MCF 10A (cell line): ENCODE results near the gene COG5. TPM values are rescaled to one million over a fixed set of nuclear protein-coding genes. Genes with fewer than 3 reads are reported as not detected.

ENCODE experiments used
- BruUV-seq: library from RNA; stranded (reverse); fragments of 400-500 nt; replicated peaks from 2 replicates; lab custom pipeline; 2021; lab: Mats Ljungman, UMichigan
- CTCF ChIA-PET: fragments of 300-600 bp; sonication (Branson Sonifier 250); formaldehyde crosslinking; extraction: SDS; loops from one replicate; lab custom pipeline; 2021; ENCODE audit warnings: antibody characterized with exemption, inconsistent platforms; lab: Yijun Ruan, JAX
- POLR2A ChIA-PET: fragments of 300-600, 350-650 bp; sonication (Branson Sonifier 250); formaldehyde crosslinking; extraction: SDS; loops from one replicate; lab custom pipeline; 2020; ENCODE audit warnings: antibody characterized with exemption, inconsistent platforms; lab: Yijun Ruan, JAX
- DNase-seq: peaks from one replicate; pipeline ENCODE4 v3.0.0-alpha.2; 2018; ENCODE audit not compliant: unreplicated experiment
- H3K27ac Mint-ChIP-seq: one replicate; pipeline ENCODE4 v1.8.0; 2022; ENCODE audit warnings: mild to moderate bottlenecking, low read depth, mixed read lengths; ENCODE audit not compliant: unreplicated experiment
- H3K27me3 Mint-ChIP-seq: one replicate; pipeline ENCODE4 v1.8.0; 2022; ENCODE audit warnings: mixed read lengths; ENCODE audit not compliant: insufficient read depth, unreplicated experiment
- H3K36me3 Mint-ChIP-seq: one replicate; pipeline ENCODE4 v1.8.0; 2022; ENCODE audit warnings: mild to moderate bottlenecking, moderate library complexity, mixed read lengths; ENCODE audit not compliant: insufficient read depth, unreplicated experiment
- H3K4me1 Mint-ChIP-seq: one replicate; pipeline ENCODE4 v1.8.0; 2022; ENCODE audit warnings: mixed read lengths; ENCODE audit not compliant: insufficient read depth, unreplicated experiment
- H3K4me3 Mint-ChIP-seq: one replicate; pipeline ENCODE4 v1.8.0; 2022; ENCODE audit warnings: mild to moderate bottlenecking, moderate library complexity, mixed read lengths; ENCODE audit not compliant: unreplicated experiment
- H3K9me3 Mint-ChIP-seq: one replicate; pipeline ENCODE4 v1.8.0; 2022; ENCODE audit warnings: mixed read lengths; ENCODE audit not compliant: unreplicated experiment
- intact Hi-C: fragments of 100-400 bp; cut with micrococcal nuclease; formaldehyde crosslinking; loops from 2 replicates; pipeline ENCODE4 v1.14.1; 2022
- total RNA-seq: library from RNA; stranded (reverse); gene quantifications from 2 replicates; pipeline ENCODE4 v1.2.3, GENCODE V29; 2022
- TF ChIP-seq, protein P1 (sequence below): fragments of 200-600 bp; IDR thresholded peaks from one replicate; pipeline ENCODE4 v1.8.0; 2022; ENCODE audit warnings: antibody characterized with exemption, mild to moderate bottlenecking; ENCODE audit not compliant: unreplicated experiment

COG5 gene
- total RNA-seq, 1 experiment from 2014 or later, result 40.3 TPM

- intact Hi-C loops, result loop anchor here (1.0 to 5.0 kb wide), 3 partner anchors 14 to 161 kb away; partner anchors contain the start of gene CBLL1
- H3K27me3 Mint-ChIP-seq, result no peaks in the 10 kb centered on the region
- CTCF ChIA-PET, result interaction anchor here (0.6 to 1.5 kb wide), 4 partner anchors 18 to 309 kb away, joined by 3 to 4 read pairs (median 3); no protein-coding TSS in a partner anchor
- peak; percentile 7 for DNase-seq
- TF ChIP-seq, protein P1, sequence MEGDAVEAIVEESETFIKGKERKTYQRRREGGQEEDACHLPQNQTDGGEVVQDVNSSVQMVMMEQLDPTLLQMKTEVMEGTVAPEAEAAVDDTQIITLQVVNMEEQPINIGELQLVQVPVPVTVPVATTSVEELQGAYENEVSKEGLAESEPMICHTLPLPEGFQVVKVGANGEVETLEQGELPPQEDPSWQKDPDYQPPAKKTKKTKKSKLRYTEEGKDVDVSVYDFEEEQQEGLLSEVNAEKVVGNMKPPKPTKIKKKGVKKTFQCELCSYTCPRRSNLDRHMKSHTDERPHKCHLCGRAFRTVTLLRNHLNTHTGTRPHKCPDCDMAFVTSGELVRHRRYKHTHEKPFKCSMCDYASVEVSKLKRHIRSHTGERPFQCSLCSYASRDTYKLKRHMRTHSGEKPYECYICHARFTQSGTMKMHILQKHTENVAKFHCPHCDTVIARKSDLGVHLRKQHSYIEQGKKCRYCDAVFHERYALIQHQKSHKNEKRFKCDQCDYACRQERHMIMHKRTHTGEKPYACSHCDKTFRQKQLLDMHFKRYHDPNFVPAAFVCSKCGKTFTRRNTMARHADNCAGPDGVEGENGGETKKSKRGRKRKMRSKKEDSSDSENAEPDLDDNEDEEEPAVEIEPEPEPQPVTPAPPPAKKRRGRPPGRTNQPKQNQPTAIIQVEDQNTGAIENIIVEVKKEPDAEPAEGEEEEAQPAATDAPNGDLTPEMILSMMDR, result no peak
- POLR2A ChIA-PET, result interaction anchor here (0.6 to 6.3 kb wide), 11 partner anchors 9 to 163 kb away, joined by 3 to 47 read pairs (median 4); partner anchors contain the start of genes CBLL1, COG5 and DUS4L
- H3K4me3 Mint-ChIP-seq, result peak overlapping the region; percentile 87
- H3K27ac Mint-ChIP-seq, result peak overlapping the region; percentile 75
- H3K9me3 Mint-ChIP-seq, result no peaks in the 10 kb centered on the region
- TSS peak; percentile 54 for BruUV-seq
- H3K4me1 Mint-ChIP-seq, result peaks cover 20% of the 10 kb centered on the region
- H3K36me3 Mint-ChIP-seq, result peaks cover 18% of the 10 kb centered on the region
Observed at GRCh38 chr7:107580716-107581383, 17.1 kb upstream of the COG5 start.

- TF ChIP-seq, protein P1, result no peak
- Mint-ChIP-seq H3K27ac (peak within 1 kb of the TSS; percentile 75), H3K36me3 (peaks cover 19% of the 10 kb centered on the region), H3K27me3 (no peaks in the 10 kb centered on the region), H3K4me3 (peak within 1 kb of the TSS; percentile 87), H3K9me3 (no peaks in the 10 kb centered on the region), H3K4me1 (peaks cover 20% of the 10 kb centered on the region)
- POLR2A ChIA-PET, result interaction anchor here (0.6 to 2.4 kb wide), 15 partner anchors 15 to 1032 kb away, joined by 3 to 38 read pairs (median 3); partner anchors contain the start of genes CBLL1, COG5, DLD and DUS4L
- intact Hi-C loops, result loop anchor here (1.0 to 5.0 kb wide), 3 partner anchors 15 to 162 kb away; partner anchors contain the start of gene CBLL1
- peak; percentile 71 for DNase-seq
- CTCF ChIA-PET, result interaction anchor here (0.5 to 1.5 kb wide), 9 partner anchors 16 to 803 kb away, joined by 3 to 4 read pairs (median 3); partner anchors contain the start of gene CBLL1
- BruUV-seq, result no TSS peak
Observed at GRCh38 chr7:107579885-107580715, 16.4 kb upstream of the COG5 start, which contains the start of gene BCAP29. BCAP29 (plus strand) TSS chr7:107580246; CDS start chr7:107580773, 527 bp downstream.

DNA sequence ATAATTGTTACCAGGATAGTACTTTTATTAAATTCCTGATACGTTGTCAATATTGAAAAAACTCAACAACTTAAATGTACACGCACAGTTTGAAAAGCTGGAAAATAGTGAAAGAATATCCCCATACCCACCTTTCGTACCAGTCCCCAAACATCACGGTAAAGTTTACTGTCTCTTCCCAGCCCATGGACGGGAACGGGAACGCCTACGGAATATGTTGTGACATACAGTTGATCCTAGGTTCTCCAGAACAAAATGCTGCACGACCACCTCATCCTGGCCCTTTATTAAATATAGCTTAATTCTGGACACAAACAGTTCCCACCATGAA is 15.8 kb upstream of the COG5 start:
- peaks cover 21% of the 10 kb centered on the region for H3K36me3 Mint-ChIP-seq
- no peak for DNase-seq
- ChIA-PET POLR2A (interaction anchor here (0.6 to 2.4 kb wide), 9 partner anchors 15 to 1032 kb away, joined by 3 to 38 read pairs (median 3); partner anchors contain the start of genes COG5, DLD and DUS4L), CTCF (interaction anchor here (0.5 to 1.5 kb wide), 7 partner anchors 15 to 804 kb away, joined by 3 to 4 read pairs (median 3); partner anchors contain the start of gene CBLL1)
- TSS peak; percentile 73 for BruUV-seq
- TF ChIP-seq, protein P1, result no peak
- intact Hi-C loops, result no loop called here
- H3K4me1 Mint-ChIP-seq, result peaks cover 20% of the 10 kb centered on the region
- H3K27ac Mint-ChIP-seq, result peak overlapping the region; percentile 75
- peak overlapping the region; percentile 87 for H3K4me3 Mint-ChIP-seq
- H3K27me3 Mint-ChIP-seq, result no peaks in the 10 kb centered on the region
- no peaks in the 10 kb centered on the region for H3K9me3 Mint-ChIP-seq
